RPMI8226 (cell line): Measurements from ENCODE around the gene TEX54.
"Not testable (repeated sequence)": the region's sequence is repeated elsewhere in the genome, so short reads cannot be mapped to it uniquely, and the experiment has no call there.

Source experiments
- DNase-seq: peaks from one replicate; pipeline ENCODE4 v3.0.0-alpha.2; 2015

The TEX54 gene

GRCh38 chr11:62830904-62831519 is 1.6 kb downstream of the TEX54 start:
- no peak for DNase-seq

GRCh38 chr11:62828130-62828529 is 4.5 kb downstream of the TEX54 start:
- DNase-seq = not testable (repeated sequence)

GRCh38 chr11:62823677-62824076 is 9.0 kb downstream of the TEX54 start:
- no peak for DNase-seq

GRCh38 chr11:62817129-62817528 is 15.5 kb downstream of the TEX54 start:
- no peak for DNase-seq

GRCh38 chr11:62816557-62816956 is 16.1 kb downstream of the TEX54 start:
- DNase-seq = no peak

GRCh38 chr11:62811659-62812058 is 21.0 kb downstream of the TEX54 start:
- DNase-seq = no peak

- no peak for DNase-seq
Measured at GRCh38 chr11:62810748-62811147, 21.9 kb downstream of the TEX54 start.

GRCh38 chr11:62806611-62807121 is 26.0 kb downstream of the TEX54 start:
- peak; percentile 89 for DNase-seq

- peak; percentile 60 for DNase-seq
Measured at GRCh38 chr11:62805961-62806441, 26.6 kb downstream of the TEX54 start.

GRCh38 chr11:62805076-62805892 is 27.4 kb downstream of the TEX54 start, which contains the start of gene NXF1:
TSS of gene NXF1 (minus strand) at chr11:62805440. CDS start at chr11:62805356, 84 bp downstream.
- DNase-seq = peak; percentile 99

- DNase-seq = peak; percentile 27
Measured at GRCh38 chr11:62804310-62805075, 28.1 kb downstream of the TEX54 start.

- DNase-seq = no peak
Measured at GRCh38 chr11:62801071-62801470, 31.6 kb downstream of the TEX54 start.

- DNase-seq = no peak
Measured at GRCh38 chr11:62799486-62799885, 33.2 kb downstream of the TEX54 start.

GRCh38 chr11:62796281-62796680 is 36.4 kb downstream of the TEX54 start:
- no peak for DNase-seq

- no peak for DNase-seq
Measured at GRCh38 chr11:62794201-62794775, 38.4 kb downstream of the TEX54 start.

GRCh38 chr11:62792202-62792575 is 40.5 kb downstream of the TEX54 start:
- DNase-seq = no peak

- DNase-seq = peak; percentile 93
Measured at GRCh38 chr11:62791501-62792201, 41.0 kb downstream of the TEX54 start, which contains the start of gene TMEM223. TSS of gene TMEM223 (minus strand) at chr11:62792006. CDS start at chr11:62791994, 12 bp downstream.

GRCh38 chr11:62789576-62789975 is 43.1 kb downstream of the TEX54 start:
- no peak for DNase-seq

- DNase-seq = no peak
Measured at GRCh38 chr11:62788991-62789390, 43.6 kb downstream of the TEX54 start.

GRCh38 chr11:62787005-62787759 is 45.5 kb downstream of the TEX54 start, which contains the start of gene TMEM179B:
TSS of gene TMEM179B (plus strand) at chr11:62787402. CDS start at chr11:62787432, 30 bp downstream.
- DNase-seq = peak; percentile 100
